HG03066 (cell line): ENCODE measurements around the gene MYL10.

Experiments used
- ATAC-seq: cut with Tn5 transposase; IDR thresholded peaks from one replicate; pipeline ENCODE4 v1.9.1; 2021; ENCODE audit warnings: low read depth; ENCODE audit not compliant: unreplicated experiment

MYL10 gene

DNA sequence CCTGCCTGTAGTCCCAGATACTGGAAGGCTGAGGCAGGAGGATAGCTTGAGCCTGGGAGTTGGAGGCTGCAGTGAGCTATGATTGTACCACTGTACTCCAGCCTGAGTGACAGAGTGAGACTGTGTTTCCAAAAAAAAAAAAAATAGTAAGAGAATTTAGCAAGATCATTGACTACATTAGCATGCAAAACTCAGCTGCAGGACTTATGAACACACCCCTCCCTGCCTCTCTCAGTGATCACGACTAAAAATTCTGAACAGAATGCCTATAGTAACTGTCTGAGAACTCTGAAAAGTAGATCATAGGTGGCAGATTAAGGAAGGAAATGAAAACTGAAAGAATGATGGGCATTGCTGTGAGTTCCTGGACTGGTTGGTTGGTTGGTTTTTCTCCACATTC is 50.5 kb downstream of the MYL10 start:
- ATAC-seq, result no peak

GRCh38 chr7:101576998-101577397 is 52.1 kb downstream of the MYL10 start:
- ATAC-seq, result no peak

DNA sequence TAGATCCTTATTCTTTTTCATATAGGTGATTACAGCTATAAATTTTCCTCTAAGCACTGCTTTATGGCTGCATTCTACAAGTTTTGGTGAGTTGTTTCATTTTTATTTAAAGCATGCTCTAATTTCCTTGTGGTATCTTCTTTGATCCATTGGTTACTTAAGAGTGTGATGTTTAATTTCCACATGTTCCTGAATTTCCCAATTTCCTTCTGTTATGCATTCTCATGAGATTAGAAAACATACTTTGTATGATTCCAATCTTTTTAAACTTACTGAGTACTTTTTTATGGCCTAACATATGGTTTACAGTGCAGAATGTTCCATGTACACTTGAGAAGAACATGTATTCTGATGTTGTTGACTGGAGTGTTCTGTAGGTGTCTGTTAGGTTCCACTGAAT is 53.4 kb downstream of the MYL10 start:
- ATAC-seq, result no peak

DNA sequence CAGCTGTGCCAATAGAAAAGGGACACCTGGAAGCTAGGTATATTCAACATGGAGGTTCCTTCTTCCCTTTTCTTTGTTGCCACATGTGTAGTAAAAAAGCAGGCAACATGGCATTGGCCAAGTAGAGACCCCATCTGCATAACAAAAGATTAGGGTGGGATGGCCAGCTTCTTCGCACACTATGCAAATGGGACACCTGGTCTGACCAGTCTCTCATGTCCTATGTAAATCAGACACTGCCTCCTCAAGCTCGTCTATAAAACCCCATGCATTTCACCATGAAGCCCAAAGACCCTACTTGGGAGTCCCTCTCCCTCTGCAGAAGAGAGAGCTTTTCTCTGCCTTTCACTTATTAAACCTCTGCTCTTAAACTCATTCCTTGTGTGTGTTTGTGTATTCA is 53.9 kb downstream of the MYL10 start:
- no peak for ATAC-seq

GRCh38 chr7:101572156-101572555 is 56.9 kb downstream of the MYL10 start:
- no peak for ATAC-seq

GRCh38 chr7:101567230-101567629 is 61.9 kb downstream of the MYL10 start:
- no peak for ATAC-seq

GRCh38 chr7:101565601-101566209 is 63.4 kb downstream of the MYL10 start:
- no peak for ATAC-seq

GRCh38 chr7:101564778-101565211 is 64.3 kb downstream of the MYL10 start:
- ATAC-seq, result no peak

DNA sequence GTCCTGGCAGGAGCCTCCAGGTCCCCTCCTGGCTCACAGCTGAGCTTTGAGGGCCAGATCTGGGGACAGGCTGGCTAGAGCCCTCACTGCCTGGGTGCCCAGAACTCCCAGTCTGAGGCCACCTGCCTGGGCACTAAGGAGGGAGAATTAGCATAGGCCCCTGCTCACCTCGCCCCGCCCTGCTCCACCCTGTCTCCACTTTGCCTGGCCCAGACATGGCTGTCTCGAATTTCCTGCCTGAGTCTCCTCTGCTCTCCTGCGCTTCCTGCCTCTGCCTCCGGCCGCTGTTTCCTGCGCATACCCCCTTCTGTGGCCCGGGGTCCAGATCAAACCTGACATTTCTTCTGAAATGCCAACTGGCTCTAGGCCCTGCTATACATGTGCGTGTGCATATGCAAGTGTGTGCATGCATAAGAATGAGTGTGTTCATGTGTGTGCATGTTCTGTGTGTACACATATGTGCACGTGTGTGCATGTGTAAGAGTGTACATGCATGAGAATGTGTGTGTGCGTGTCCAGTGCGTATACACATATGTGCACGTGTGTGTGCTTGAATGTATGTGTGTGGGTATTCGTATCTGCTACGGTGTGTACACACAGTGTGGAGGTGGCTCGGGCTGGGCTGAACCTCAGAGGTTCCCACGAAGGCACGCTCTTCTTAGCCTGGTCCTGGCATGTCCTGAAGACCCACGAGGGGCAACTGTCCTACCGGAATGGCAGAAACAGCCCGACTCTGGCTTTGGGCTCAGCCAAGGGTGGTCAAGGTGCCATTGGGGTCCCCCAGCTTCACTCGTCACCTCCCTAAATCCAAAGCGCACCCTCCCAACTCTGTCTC is 64.9 kb downstream of the MYL10 start:
- no peak for ATAC-seq
